GM23248 (cell line): ENCODE measurements around the gene LAIR2. TPM values are rescaled to one million over a fixed set of nuclear protein-coding genes. Genes with fewer than 3 reads are reported as not detected.

Experiments used
- DNase-seq: peaks from one replicate; pipeline ENCODE4 v3.0.0-alpha.2; 2015
- H2AFZ ChIP-seq: fragments of 200-600 bp; sonication (generic); 2 replicates; pipeline ENCODE4 v1.6.1; 2016; ENCODE audit warnings: antibody characterized with exemption
- H3F3A ChIP-seq: fragments of 200-600 bp; sonication (generic); 2 replicates; pipeline ENCODE4 v1.6.1; 2016; ENCODE audit warnings: mild to moderate bottlenecking, antibody characterized with exemption, mixed run types; ENCODE audit not compliant: insufficient read depth
- H3K27ac ChIP-seq: fragments of 200-600 bp; sonication (generic); 2 replicates; pipeline ENCODE4 v1.5.1; 2016; ENCODE audit warnings: mild to moderate bottlenecking
- H3K27me3 ChIP-seq: fragments of 200-600 bp; sonication (generic); replicated peaks from 2 replicates; pipeline ENCODE4 v1.6.1; 2016; ENCODE audit warnings: mild to moderate bottlenecking; ENCODE audit not compliant: insufficient read depth
- H3K36me3 ChIP-seq: fragments of 200-600 bp; sonication (generic); 2 replicates; pipeline ENCODE4 v1.6.1; 2016; ENCODE audit warnings: low read depth, mild to moderate bottlenecking
- H3K4me1 ChIP-seq: fragments of 200-600 bp; sonication (generic); 2 replicates; pipeline ENCODE4 v1.6.1; 2016; ENCODE audit warnings: mild to moderate bottlenecking; ENCODE audit not compliant: insufficient read depth
- H3K4me2 ChIP-seq: fragments of 200-600 bp; sonication (generic); one replicate; pipeline ENCODE4 v1.6.1; 2016; ENCODE audit warnings: mild to moderate bottlenecking; ENCODE audit not compliant: unreplicated experiment
- H3K4me3 ChIP-seq: fragments of 200-600 bp; sonication (generic); 2 replicates; pipeline ENCODE4 v1.5.1; 2016; ENCODE audit warnings: mild to moderate bottlenecking
- H3K79me2 ChIP-seq: fragments of 200-600 bp; sonication (generic); 2 replicates; pipeline ENCODE4 v1.6.1; 2016; ENCODE audit warnings: mild to moderate bottlenecking; ENCODE audit not compliant: insufficient read depth
- H3K9ac ChIP-seq: fragments of 200-600 bp; sonication (generic); 2 replicates; pipeline ENCODE4 v1.6.1; 2016; ENCODE audit warnings: mild to moderate bottlenecking
- H3K9me2 ChIP-seq: fragments of 200-600 bp; sonication (generic); 2 replicates; pipeline ENCODE4 v1.6.1; 2016; ENCODE audit warnings: mixed run types, mild to moderate bottlenecking, moderate library complexity; ENCODE audit not compliant: insufficient read depth
- H3K9me3 ChIP-seq: fragments of 200-600 bp; sonication (generic); one replicate; pipeline ENCODE4 v1.6.1; 2017; ENCODE audit warnings: low read depth
- H4K20me1 ChIP-seq: fragments of 200-600 bp; sonication (generic); 2 replicates; pipeline ENCODE4 v1.6.0; 2016; ENCODE audit not compliant: insufficient read depth
- EZH2 ChIP-seq: fragments of 200-600 bp; sonication (generic); IDR thresholded peaks from 2 replicates; pipeline ENCODE4 v1.6.1; 2018; ENCODE audit warnings: antibody characterized with exemption, mild to moderate bottlenecking; ENCODE audit not compliant: insufficient read depth, poor library complexity, severe bottlenecking
- EZH2phosphoT487 ChIP-seq: fragments of 200-600 bp; sonication (generic); IDR thresholded peaks from 2 replicates; pipeline ENCODE4 v1.6.1; 2018; ENCODE audit warnings: antibody characterized with exemption, moderate library complexity, mild to moderate bottlenecking, low read depth; ENCODE audit not compliant: insufficient read depth
- WGBS, 2 experiments: methylation state at CpG; one replicate each; pipeline ENCODE4 v1.1.6; 2015 to 2017; ENCODE audit warnings: low lambda C conversion rate in 2 of 2, low coverage in 1 of 2; ENCODE audit errors: missing lambda C conversion rate in 2 of 2; 5-methylcytosine and 5-hydroxymethylcytosine counted together
- in situ Hi-C: fragments of 300-500 bp; cut with MboI; formaldehyde crosslinking; loops from 2 replicates; pipeline ENCODE4 v1.15.0; 2020
- polyA plus RNA-seq: library from polyadenylated mRNA; unstranded; fragments of >200 nt; fragmentation: Nextera tagmentation; extraction: Ambion mirVana; gene quantifications from 2 replicates; pipeline ENCODE4 v1.2.1, GENCODE V29; 2016
- total RNA-seq: library from RNA; depleted of rRNA; stranded (reverse); fragments of >200 nt; shearing (Covaris generic); gene quantifications from 2 replicates; pipeline ENCODE4 v1.2.3, GENCODE V29; 2014; rRNA removed

Gene LAIR2, protein sequence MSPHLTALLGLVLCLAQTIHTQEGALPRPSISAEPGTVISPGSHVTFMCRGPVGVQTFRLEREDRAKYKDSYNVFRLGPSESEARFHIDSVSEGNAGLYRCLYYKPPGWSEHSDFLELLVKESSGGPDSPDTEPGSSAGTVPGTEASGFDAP
- not detected in 2 replicates for total RNA-seq
- not detected in 2 replicates for polyA plus RNA-seq

DNA sequence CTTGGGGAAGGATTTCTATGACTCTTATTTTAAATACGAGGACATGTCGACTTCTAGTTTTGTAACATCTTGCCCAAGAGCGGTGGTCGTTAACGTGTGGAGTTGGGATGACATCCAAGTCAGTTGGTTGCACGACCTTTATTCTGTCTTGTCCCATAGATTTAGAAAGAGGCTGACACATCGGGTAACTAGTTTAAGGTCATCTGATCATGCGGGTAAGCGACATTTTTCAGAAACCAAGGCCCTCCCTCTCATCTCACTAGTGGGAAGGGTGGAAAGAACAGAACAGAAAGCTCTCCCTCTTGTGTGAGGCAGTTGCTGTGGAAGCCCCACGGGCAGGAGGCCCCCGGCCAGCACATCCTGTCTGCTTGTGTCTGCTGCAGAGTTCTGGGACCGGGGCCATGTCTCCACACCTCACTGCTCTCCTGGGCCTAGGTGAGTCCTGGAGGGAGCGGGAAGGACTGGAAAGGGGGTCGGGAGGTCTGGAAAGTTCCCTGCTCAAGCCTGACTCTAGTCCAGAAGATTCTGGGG is at the start of gene LAIR2:
TSS of gene LAIR2 (plus strand) at position 314 of the 531 bp plus-strand sequence. CDS start at position 402, 88 bp downstream.
- TF ChIP-seq EZH2 (no peak), EZH2phosphoT487 (no peak)

GRCh38 chr19:54453921-54454780 is 48.5 kb upstream of the LAIR2 start:
- H4K20me1 ChIP-seq, result 0 out of 2 replicates have a peak, but pooled peaks cover 4% of the 10 kb centered on the region
- 86 to 87% methylated on average over 26 to 31 of the region's 31 CpGs for WGBS, 2 experiments
- TF ChIP-seq EZH2 (no peak), EZH2phosphoT487 (no peak)

More for the DNA sequence above, at the start of gene LAIR2:
- no peaks in the 10 kb centered on the region for H3K9me2 ChIP-seq
- H3K4me1 ChIP-seq, result no peaks in the 10 kb centered on the region
- DNase-seq, result no peak
- H3K9me3 ChIP-seq, result no peaks in the 10 kb centered on the region
- H3K79me2 ChIP-seq, result no peaks in the 10 kb centered on the region
- WGBS, 2 experiments, result 49 to 51% methylated on average over 13 to 14 of the region's 14 CpGs
- H3K4me2 ChIP-seq, result no peak within 1 kb of the TSS
- H3F3A ChIP-seq, result no peaks in the 10 kb centered on the region
- H3K27me3 ChIP-seq, result no peaks in the 10 kb centered on the region
- H2AFZ ChIP-seq, result no peak within 1 kb of the TSS
- H3K27ac ChIP-seq, result no peak within 1 kb of the TSS
- no peaks in the 10 kb centered on the region for H4K20me1 ChIP-seq
- no peaks in the 10 kb centered on the region for H3K36me3 ChIP-seq
- no peak within 1 kb of the TSS for H3K9ac ChIP-seq
- no peak within 1 kb of the TSS for H3K4me3 ChIP-seq
- in situ Hi-C loops, result no loop called here

GRCh38 chr19:54454781-54455675 is 47.6 kb upstream of the LAIR2 start:
- H3K36me3 ChIP-seq, result peaks cover 52% of the 10 kb centered on the region
- no peak overlapping the region for H3K4me2 ChIP-seq
- in situ Hi-C loops, result loop anchor here (25.0 kb wide), 1 partner anchor 1207 kb away; the partner anchor contains the start of gene U2AF2

More at GRCh38 chr19:54453921-54454780, 48.5 kb upstream of the LAIR2 start:
- H3K4me1 ChIP-seq, result peaks cover 12% of the 10 kb centered on the region
- peaks cover 52% of the 10 kb centered on the region for H3K36me3 ChIP-seq
- DNase-seq, result no peak
- no peak overlapping the region for H3K4me3 ChIP-seq
- no peaks in the 10 kb centered on the region for H3K9me3 ChIP-seq
- no peak overlapping the region for H3K27ac ChIP-seq
- H2AFZ ChIP-seq, result no peak overlapping the region
- H3K4me2 ChIP-seq, result no peak overlapping the region
- H3K9ac ChIP-seq, result no peak overlapping the region
- no peaks in the 10 kb centered on the region for H3K27me3 ChIP-seq
- no peaks in the 10 kb centered on the region for H3K9me2 ChIP-seq
- peaks cover 100% of the 10 kb centered on the region for H3K79me2 ChIP-seq
- in situ Hi-C loops, result loop anchor here (25.0 kb wide), 1 partner anchor 1208 kb away; the partner anchor contains the start of gene U2AF2
- peaks cover 16% of the 10 kb centered on the region; the same call in 1 of the 2 replicates for H3F3A ChIP-seq

More at GRCh38 chr19:54454781-54455675, 47.6 kb upstream of the LAIR2 start:
- no peaks in the 10 kb centered on the region for H3K9me2 ChIP-seq
- 92 to 93% methylated on average over 25 to 33 of the region's 33 CpGs for WGBS, 2 experiments
- peaks cover 15% of the 10 kb centered on the region; the same call in 1 of the 2 replicates for H3F3A ChIP-seq
- H4K20me1 ChIP-seq, result 0 out of 2 replicates have a peak, but pooled peaks cover 4% of the 10 kb centered on the region
- no peaks in the 10 kb centered on the region for H3K27me3 ChIP-seq
- H3K9me3 ChIP-seq, result no peaks in the 10 kb centered on the region
- peaks cover 100% of the 10 kb centered on the region for H3K79me2 ChIP-seq
- H3K27ac ChIP-seq, result no peak overlapping the region
- no peak overlapping the region for H2AFZ ChIP-seq
- TF ChIP-seq EZH2phosphoT487 (no peak), EZH2 (no peak)
- H3K4me1 ChIP-seq, result peaks cover 12% of the 10 kb centered on the region
- no peak overlapping the region for H3K4me3 ChIP-seq
- no peak overlapping the region for H3K9ac ChIP-seq
- DNase-seq, result no peak
